NB4 (cell line): Measurements from ENCODE around the gene CEP162.

Experiments
- POLR2A ChIP-seq: IDR thresholded peaks from 2 replicates; pipeline ENCODE4 v1.6.1; 2011; ENCODE audit warnings: mild to moderate bottlenecking; ENCODE audit not compliant: insufficient read length; ENCODE audit errors: extremely low read depth
- TF ChIP-seq, protein P1 (sequence below): IDR thresholded peaks from one replicate; pipeline ENCODE4 v1.5.1; 2012; ENCODE audit warnings: low read depth, low read length

DNA sequence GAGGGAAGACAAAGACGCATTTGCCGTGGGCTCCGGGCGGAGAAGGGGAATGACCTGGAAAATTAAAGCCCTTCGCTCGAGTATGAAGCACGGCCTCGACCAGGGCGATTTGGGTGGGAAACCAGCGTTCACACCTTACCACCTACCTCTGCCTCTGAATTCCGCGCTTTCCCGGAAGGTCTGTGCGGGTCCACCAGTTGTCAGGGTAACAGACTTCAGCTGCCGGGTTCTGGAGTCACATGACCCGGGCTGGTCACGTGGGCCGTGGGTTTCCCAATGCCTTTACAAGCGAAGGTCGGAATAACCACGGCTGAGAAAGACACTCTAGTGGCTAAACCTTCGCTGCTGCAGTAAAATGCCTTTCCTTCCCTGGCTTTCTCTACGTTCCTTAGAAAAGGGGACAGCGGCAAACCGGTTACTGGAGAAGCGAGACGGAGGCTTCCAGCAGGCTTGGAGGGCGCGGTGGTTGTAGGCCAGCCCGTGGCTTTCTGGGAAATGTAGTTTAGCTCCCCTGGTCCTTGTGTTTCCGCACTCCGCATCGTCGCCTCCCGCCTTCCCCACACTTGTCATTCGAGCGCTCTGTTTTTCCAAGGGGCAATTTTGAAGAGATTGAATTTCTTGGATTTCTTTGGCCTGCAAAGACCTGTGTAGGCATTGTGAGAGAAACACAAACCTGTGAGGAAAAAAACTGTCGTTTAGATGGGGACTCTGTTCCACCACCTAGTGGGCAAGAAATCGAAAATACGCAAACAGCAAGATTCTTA, at the start of gene CEP162:
- TF ChIP-seq, protein P1, sequence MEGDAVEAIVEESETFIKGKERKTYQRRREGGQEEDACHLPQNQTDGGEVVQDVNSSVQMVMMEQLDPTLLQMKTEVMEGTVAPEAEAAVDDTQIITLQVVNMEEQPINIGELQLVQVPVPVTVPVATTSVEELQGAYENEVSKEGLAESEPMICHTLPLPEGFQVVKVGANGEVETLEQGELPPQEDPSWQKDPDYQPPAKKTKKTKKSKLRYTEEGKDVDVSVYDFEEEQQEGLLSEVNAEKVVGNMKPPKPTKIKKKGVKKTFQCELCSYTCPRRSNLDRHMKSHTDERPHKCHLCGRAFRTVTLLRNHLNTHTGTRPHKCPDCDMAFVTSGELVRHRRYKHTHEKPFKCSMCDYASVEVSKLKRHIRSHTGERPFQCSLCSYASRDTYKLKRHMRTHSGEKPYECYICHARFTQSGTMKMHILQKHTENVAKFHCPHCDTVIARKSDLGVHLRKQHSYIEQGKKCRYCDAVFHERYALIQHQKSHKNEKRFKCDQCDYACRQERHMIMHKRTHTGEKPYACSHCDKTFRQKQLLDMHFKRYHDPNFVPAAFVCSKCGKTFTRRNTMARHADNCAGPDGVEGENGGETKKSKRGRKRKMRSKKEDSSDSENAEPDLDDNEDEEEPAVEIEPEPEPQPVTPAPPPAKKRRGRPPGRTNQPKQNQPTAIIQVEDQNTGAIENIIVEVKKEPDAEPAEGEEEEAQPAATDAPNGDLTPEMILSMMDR, result peak; percentile 64
- TF ChIP-seq POLR2A, result no peak
